B cell (primary cell): Measurements from ENCODE around the gene MFGE8. TPM values are rescaled to one million over a fixed set of nuclear protein-coding genes. Genes with fewer than 3 reads are reported as not detected.

ENCODE experiments used
- ATAC-seq: fragments of 200-7000 bp; cut with Tn5 transposase; one replicate; pipeline ENCODE4 v1.10.0; 2021; ENCODE audit warnings: low read depth, mild to moderate bottlenecking, moderate number of reproducible peaks, moderate library complexity
- CTCF ChIA-PET: fragments of 350-600 bp; sonication (Branson Sonifier 250); formaldehyde crosslinking; loops from one replicate; lab custom pipeline; 2021; ENCODE audit warnings: antibody characterized with exemption, inconsistent platforms; lab: Charles Lee
- POLR2A ChIA-PET: fragments of 350-600 bp; sonication (Branson Sonifier 250); formaldehyde crosslinking; loops from one replicate; lab custom pipeline; 2021; ENCODE audit warnings: antibody characterized with exemption; lab: Charles Lee
- DNase-seq: peaks from one replicate; pipeline ENCODE4 v3.0.0; 2013
- H2AFZ ChIP-seq: 2 replicates; pipeline ENCODE4 v1.6.1; 2012; ENCODE audit warnings: mild to moderate bottlenecking, low read depth, low read length; ENCODE audit not compliant: insufficient read depth, poor library complexity, severe bottlenecking
- H3K27ac ChIP-seq, 2 donors: 1 replicate in 1 of 2; 2 replicates in 1 of 2; pipeline ENCODE4 v1.5.1; 2012 to 2013; ENCODE audit warnings: low read length in 2 of 2, mild to moderate bottlenecking in 2 of 2, moderate library complexity in 1 of 2
- H3K27me3 ChIP-seq, 4 experiments: fragments of 200-600 bp in 1 of 4; sonication (generic) in 1 of 4; replicated peaks in 1 of 4; 1 replicate in 2 of 4; 2 replicates in 2 of 4; pipeline versions ENCODE4 v1.6.1 to v1.7.0; 2013 to 2016; ENCODE audit warnings: low read length in 3 of 4, mild to moderate bottlenecking in 2 of 4, mixed read lengths in 1 of 4, moderate library complexity in 1 of 4; ENCODE audit not compliant: insufficient read depth in 4 of 4, control insufficient read depth in 3 of 4; ENCODE audit errors: control extremely low read depth in 1 of 4
- H3K36me3 ChIP-seq, 2 experiments: replicated peaks in 1 of 2; 1 replicate in 1 of 2; 2 replicates in 1 of 2; pipeline versions ENCODE4 v1.6.1 to v1.7.1; 2013; ENCODE audit warnings: low read length in 1 of 2; ENCODE audit not compliant: insufficient read depth in 2 of 2, control insufficient read depth in 1 of 2; ENCODE audit errors: control extremely low read depth in 1 of 2, extremely low read depth in 1 of 2
- H3K4me1 ChIP-seq, 2 donors: fragments of 200-600 bp in 1 of 2; sonication (generic) in 1 of 2; 1 replicate in 1 of 2; 2 replicates in 1 of 2; pipeline versions ENCODE4 v1.5.1 to v1.6.1; 2013 to 2017; ENCODE audit warnings: low read length in 2 of 2; ENCODE audit not compliant: control insufficient read depth in 2 of 2, insufficient read depth in 2 of 2
- H3K4me2 ChIP-seq: replicated peaks from 2 replicates; pipeline ENCODE3; 2012; ENCODE audit warnings: mild to moderate bottlenecking, low read depth, low read length; ENCODE audit not compliant: poor library complexity, severe bottlenecking
- H3K4me3 ChIP-seq, 5 experiments: fragments of 200-600 bp in 1 of 5; sonication (generic) in 1 of 5; 1 replicate in 3 of 5; 2 replicates in 2 of 5; pipeline versions ENCODE4 v1.5.1 to v1.7.0; 2011 to 2016; ENCODE audit warnings: low read length in 4 of 5, mild to moderate bottlenecking in 4 of 5, low read depth in 2 of 5, control low read depth in 1 of 5, moderate library complexity in 1 of 5; ENCODE audit not compliant: insufficient read depth in 1 of 5; ENCODE audit errors: control extremely low read depth in 1 of 5, extremely low read depth in 1 of 5
- H3K79me2 ChIP-seq: fragments of 200-600 bp; sonication (generic); one replicate; pipeline ENCODE4 v1.6.0; 2016; ENCODE audit warnings: low read length; ENCODE audit not compliant: control insufficient read depth, insufficient read depth
- H3K9ac ChIP-seq: fragments of 200-600 bp; sonication (generic); 2 replicates; pipeline ENCODE4 v1.6.1; 2017; ENCODE audit warnings: mild to moderate bottlenecking, low read length, moderate library complexity
- H3K9me3 ChIP-seq, 3 donors: one replicate each; pipeline versions ENCODE4 v1.6.1 to v1.7.1; 2013; ENCODE audit warnings: low read length in 2 of 3; ENCODE audit not compliant: control insufficient read depth in 2 of 3, insufficient read depth in 1 of 3; ENCODE audit errors: control extremely low read depth in 1 of 3
- H4K20me1 ChIP-seq: 2 replicates; pipeline ENCODE4 v1.6.0; 2012; ENCODE audit warnings: mild to moderate bottlenecking, low read length; ENCODE audit not compliant: insufficient read depth, control insufficient read depth, poor library complexity, severe bottlenecking
- H3K27ac Mint-ChIP-seq: one replicate; pipeline ENCODE4 v1.8.0; 2021; ENCODE audit warnings: mixed read lengths
- H3K27me3 Mint-ChIP-seq: one replicate; pipeline ENCODE4 v1.8.0; 2021; ENCODE audit warnings: mixed read lengths
- H3K4me1 Mint-ChIP-seq: one replicate; pipeline ENCODE4 v1.8.0; 2021; ENCODE audit warnings: mixed read lengths
- H3K4me3 Mint-ChIP-seq: one replicate; pipeline ENCODE4 v1.8.0; 2021; ENCODE audit warnings: mixed read lengths
- H3K9me3 Mint-ChIP-seq: one replicate; pipeline ENCODE4 v1.8.0; 2022; ENCODE audit warnings: mixed read lengths; ENCODE audit not compliant: insufficient read depth
- CTCF ChIP-seq: fragments of 200-600 bp; IDR thresholded peaks from one replicate; pipeline ENCODE4 v1.8.0; 2022; ENCODE audit warnings: antibody characterized with exemption, mild to moderate bottlenecking
- EZH2 ChIP-seq: IDR thresholded peaks from 2 replicates; pipeline ENCODE4 v1.6.1; 2012; ENCODE audit warnings: borderline replicate concordance, low read depth, mild to moderate bottlenecking, moderate library complexity, low read length; ENCODE audit not compliant: insufficient read depth, poor library complexity, severe bottlenecking
- WGBS: methylation state at CpG from one replicate; pipeline ENCODE4 v1.1.5; 2013; ENCODE audit warnings: missing lambda C conversion rate; ENCODE audit not compliant: insufficient coverage; 5-methylcytosine and 5-hydroxymethylcytosine counted together
- intact Hi-C: fragments of 100-400 bp; cut with micrococcal nuclease; formaldehyde crosslinking; loops from one replicate; pipeline ENCODE4 v1.10.0; 2022
- polyA plus RNA-seq: library from polyadenylated mRNA; depleted of rRNA; stranded (reverse); fragments of >200 nt; gene quantifications from 2 replicates; pipeline ENCODE4 v1.2.3, GENCODE V29; 2012
- total RNA-seq, 2 donors: library from RNA; stranded (reverse); fragments of 120-200 nt in 1 of 2; gene quantifications; 1 replicate in 1 of 2; 2 replicates in 1 of 2; pipeline versions ENCODE4 v1.2.3 to v1.2.4, GENCODE V29; 2013 to 2022

MFGE8 gene
- total and polyA plus RNA-seq, 2 donors (not counting 1 experiment from before 2014, with no cell fraction given): 18.9 to 28.8 TPM

- no peaks in the 10 kb centered on the region for H3K9me3 Mint-ChIP-seq
- Histone ChIP-seq H3K9ac (no peak overlapping the region), H3K36me3 (no peaks in the 10 kb centered on the region), H3K79me2 (no peaks in the 10 kb centered on the region), H2AFZ (no peak overlapping the region), H4K20me1 (no peaks in the 10 kb centered on the region), H3K27me3 (peaks cover 0 to 2% (median 0%) of the 10 kb centered on the region in 4 experiments), H3K4me3 (no peak overlapping the region), H3K9me3 (peaks cover 0 to 2% (median 0%) of the 10 kb centered on the region in 3 donors), H3K4me1 (no peaks in the 10 kb centered on the region), H3K27ac (no peak overlapping the region), H3K4me2 (no peak overlapping the region)
- no peak overlapping the region for H3K27ac Mint-ChIP-seq
- POLR2A ChIA-PET: no interaction called here
- no peaks in the 10 kb centered on the region for H3K4me1 Mint-ChIP-seq
- no peak overlapping the region for H3K4me3 Mint-ChIP-seq
- TF ChIP-seq EZH2: no peak
- TF ChIP-seq CTCF: no peak
- CTCF ChIA-PET: no interaction called here
- ATAC-seq (no peak), DNase-seq (no peak)
- intact Hi-C loops: no loop called here
- WGBS: 91% methylated on average over 8 of the region's 10 CpGs
- peaks cover 8% of the 10 kb centered on the region for H3K27me3 Mint-ChIP-seq
These were observed 46.8 kb downstream of the MFGE8 start for GRCh38 chr15:88866295-88866881.

- Mint-ChIP-seq H3K4me3 (no peak overlapping the region), H3K27ac (no peak overlapping the region), H3K27me3 (peaks cover 8% of the 10 kb centered on the region), H3K9me3 (no peaks in the 10 kb centered on the region), H3K4me1 (no peaks in the 10 kb centered on the region)
- TF ChIP-seq CTCF (no peak), EZH2 (no peak)
- WGBS: 84% methylated on average over 5 of the region's 6 CpGs
- ChIA-PET POLR2A (no interaction called here), CTCF (no interaction called here)
- intact Hi-C loops: no loop called here
- Histone ChIP-seq H3K79me2 (no peaks in the 10 kb centered on the region), H3K27ac (no peak overlapping the region), H2AFZ (no peak overlapping the region), H3K4me1 (no peaks in the 10 kb centered on the region), H3K9ac (no peak overlapping the region), H3K9me3 (peaks cover 0 to 2% (median 0%) of the 10 kb centered on the region in 3 donors), H3K36me3 (no peaks in the 10 kb centered on the region), H4K20me1 (no peaks in the 10 kb centered on the region), H3K4me2 (no peak overlapping the region), H3K27me3 (peaks cover 0 to 3% (median 0%) of the 10 kb centered on the region in 4 experiments), H3K4me3 (no peak overlapping the region)
- DNase-seq: no peak
- no peak for ATAC-seq
These were observed 47.6 kb downstream of the MFGE8 start for GRCh38 chr15:88865498-88866099.
